HG02610 (cell line): ENCODE results near the gene FAM181A.

Experiments used
- ATAC-seq: cut with Tn5 transposase; IDR thresholded peaks from one replicate; pipeline ENCODE4 v1.9.1; 2021; ENCODE audit warnings: mild to moderate bottlenecking, moderate library complexity; ENCODE audit not compliant: unreplicated experiment

Gene FAM181A

DNA sequence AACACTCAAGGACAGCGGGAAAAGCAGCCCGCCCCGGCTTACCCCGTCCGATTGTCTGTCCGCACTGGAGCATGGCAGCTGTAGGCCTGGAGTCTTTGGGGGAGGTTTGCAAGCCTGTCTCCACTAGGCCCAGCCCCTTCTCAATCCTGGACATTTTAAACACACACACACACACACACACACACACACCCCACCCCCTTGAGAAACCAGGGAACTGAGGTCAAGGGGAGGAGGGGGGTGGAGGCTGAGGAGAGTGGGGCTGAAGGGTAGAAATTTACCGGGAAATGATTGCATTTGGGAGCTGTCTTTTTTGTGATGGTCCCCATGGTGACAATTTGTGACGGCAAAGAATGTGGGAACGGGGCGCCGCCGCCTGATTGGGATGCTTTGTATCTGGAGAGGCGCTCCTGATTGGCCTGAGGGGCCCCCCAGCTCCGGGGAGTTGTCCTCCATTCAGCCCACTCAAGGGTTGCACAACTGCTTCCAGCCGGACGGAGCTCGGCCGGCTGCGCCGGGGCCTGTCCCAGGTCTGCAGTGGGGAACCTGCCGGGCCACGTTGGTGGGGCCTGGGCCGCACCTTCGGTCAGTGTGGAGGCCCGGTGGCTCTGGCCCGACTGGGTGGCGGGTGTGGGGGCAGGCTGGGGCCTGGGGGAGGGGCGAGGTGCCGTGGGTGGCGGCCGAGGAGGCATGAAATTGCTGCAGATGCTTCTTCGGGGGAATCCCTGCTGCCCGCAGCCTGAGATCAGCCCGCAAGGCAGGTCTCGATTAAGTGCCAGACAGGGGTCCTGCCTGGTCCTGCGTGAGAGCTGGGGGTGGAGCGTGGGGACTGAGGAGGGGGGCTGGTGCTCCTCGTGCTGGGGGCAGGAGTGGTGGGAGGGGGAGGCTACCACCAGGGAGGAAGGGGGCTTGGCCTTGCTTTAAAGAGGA is at the start of gene FAM181A:
Gene FAM181A (plus strand): TSS at position 472 of the 927 bp plus-strand sequence. CDS start 942 bp downstream, outside the sequence.
- ATAC-seq, result no peak

GRCh38 chr14:93878212-93878611 is 48.9 kb upstream of the FAM181A start:
- ATAC-seq, result no peak

- ATAC-seq, result no peak
Measured at GRCh38 chr14:93878871-93879270, 48.3 kb upstream of the FAM181A start.

DNA sequence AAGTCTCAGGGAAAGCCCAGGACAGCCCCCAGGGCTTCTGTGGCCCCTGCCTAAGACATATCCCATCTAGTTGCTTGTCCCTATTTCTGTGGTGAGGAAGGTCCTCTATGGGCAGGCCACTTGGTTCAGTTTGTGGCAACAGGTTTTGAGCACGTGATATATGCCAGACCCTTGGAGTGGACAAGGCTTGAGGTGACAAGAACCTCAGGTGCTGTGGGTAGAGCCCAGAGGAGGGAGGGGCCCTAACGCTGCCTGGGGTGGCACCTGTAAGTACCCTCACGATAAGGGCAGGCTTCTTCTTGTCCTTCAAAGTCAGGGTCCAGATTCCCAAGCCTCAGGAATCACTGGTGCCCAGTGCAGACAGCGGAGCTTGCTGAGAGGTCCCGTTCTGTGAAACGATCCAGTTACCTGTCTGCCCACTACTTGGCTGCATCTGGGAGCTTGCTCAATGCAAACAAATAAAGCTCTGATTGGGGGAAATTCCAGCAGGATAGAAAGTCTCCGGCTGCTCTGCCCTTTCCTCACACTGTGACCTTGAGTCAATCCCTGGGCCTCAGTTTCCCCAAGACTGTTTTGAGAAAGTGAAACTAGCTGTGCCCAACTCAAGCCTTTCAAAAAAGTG is 47.7 kb upstream of the FAM181A start:
- no peak for ATAC-seq

- no peak for ATAC-seq
Measured at GRCh38 chr14:93880021-93880820, 46.9 kb upstream of the FAM181A start.

- ATAC-seq, result no peak
Measured at GRCh38 chr14:93884950-93885349, 42.2 kb upstream of the FAM181A start.

- ATAC-seq, result no peak
Measured at GRCh38 chr14:93888995-93889394, 38.1 kb upstream of the FAM181A start.

DNA sequence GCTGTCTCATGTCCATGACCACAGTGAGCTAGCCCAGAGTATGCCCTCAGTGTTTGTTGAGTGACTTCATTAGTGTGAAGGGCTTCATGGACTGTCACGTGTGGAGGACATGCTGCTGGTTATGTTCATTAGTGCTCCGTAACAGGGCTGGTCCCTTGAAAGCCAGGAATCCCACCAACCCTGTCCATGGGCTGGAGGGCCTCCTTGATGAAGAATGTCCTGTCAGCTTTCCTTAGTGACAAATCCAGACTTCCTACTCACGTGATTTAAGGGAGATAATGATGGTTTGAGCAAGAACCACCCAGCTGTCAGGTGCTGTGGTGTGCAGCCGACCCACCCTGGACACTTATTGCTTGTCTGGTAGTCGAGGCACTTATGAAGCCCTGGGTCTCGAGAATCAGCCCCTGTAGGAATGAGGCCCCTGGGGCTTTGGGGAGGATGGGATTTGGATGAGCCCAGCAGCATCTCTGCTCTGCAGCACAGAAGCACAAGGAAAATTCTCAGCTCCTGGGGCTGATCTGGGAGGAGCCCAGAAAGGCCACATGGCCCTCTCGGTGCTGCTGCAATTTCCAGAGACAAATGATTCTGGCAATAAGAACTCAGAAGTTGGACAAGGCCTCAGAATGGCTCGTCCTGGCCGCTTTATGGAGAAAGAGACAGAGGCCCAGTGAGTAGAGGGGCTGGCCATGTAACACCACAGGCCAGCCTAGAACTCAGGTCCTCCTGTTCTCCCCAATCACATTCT is 37.2 kb upstream of the FAM181A start:
- ATAC-seq, result no peak

DNA sequence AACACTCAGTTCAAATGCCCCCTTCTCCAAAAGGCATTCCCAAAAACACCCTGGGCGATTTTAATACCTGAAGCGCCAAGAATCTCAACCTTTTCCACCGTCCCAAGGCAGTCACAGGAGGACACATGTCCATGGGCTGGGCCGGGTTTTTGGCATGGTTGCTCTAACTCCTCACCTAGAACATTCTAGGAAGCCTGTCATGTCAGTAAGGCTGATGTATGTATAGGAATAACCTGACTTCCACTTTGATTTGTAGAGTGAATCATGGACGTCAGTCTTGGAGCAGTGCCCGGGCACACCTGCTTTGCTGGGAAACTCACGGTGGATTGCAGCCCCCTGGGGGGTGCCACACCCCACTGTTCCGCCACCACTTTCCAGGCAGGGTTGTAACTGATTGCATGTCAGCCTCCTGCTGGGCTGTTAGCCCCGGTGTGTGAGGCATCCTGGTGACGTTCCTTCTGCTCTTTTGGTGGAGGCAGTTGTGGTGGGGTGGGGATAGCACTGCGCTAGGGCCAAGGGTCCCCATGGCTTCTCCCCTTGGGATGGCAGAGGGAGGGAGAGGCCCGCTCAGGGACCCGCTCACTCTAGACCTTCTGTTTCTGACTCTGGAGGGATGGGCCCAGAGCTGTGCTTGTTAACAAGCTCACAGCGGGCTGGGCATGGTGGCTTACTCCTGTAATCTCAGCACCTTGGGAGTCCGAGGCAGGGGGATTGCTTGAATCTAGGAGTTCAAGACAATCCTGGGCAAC is 35.2 kb upstream of the FAM181A start:
- no peak for ATAC-seq

- ATAC-seq, result no peak
Measured at GRCh38 chr14:93892505-93892839, 34.7 kb upstream of the FAM181A start.

GRCh38 chr14:93892923-93893558 is 34.1 kb upstream of the FAM181A start:
- no peak for ATAC-seq

DNA sequence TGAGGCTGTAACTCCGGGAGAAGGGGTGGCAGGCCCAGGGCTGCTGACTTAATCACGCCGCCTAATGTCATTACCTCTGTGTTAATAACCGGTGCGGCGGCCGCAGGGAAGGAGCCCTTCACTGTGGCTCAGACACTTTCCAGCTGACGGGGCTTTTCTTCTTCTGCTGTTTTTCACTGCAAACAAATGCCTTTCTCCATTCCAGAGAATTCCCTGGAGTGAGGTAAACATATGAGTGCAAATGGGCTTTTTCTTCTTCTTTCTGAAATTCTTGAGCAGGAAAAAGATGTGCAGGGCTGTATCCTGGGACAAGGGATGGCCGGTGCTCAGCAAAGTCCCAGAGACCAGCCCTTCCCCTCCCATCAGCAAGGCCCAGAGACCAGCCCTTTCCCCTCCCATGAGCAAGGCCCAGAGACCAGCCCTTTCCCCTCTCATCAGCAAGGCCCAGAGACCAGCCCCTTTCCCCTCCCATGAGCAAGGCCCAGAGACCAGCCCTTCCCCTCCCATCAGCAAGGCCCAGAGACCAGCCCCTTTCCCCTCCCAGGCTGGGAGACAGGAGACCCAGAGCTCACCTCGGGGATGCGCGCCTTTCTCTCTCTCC is 33.4 kb upstream of the FAM181A start:
- ATAC-seq, result no peak

DNA sequence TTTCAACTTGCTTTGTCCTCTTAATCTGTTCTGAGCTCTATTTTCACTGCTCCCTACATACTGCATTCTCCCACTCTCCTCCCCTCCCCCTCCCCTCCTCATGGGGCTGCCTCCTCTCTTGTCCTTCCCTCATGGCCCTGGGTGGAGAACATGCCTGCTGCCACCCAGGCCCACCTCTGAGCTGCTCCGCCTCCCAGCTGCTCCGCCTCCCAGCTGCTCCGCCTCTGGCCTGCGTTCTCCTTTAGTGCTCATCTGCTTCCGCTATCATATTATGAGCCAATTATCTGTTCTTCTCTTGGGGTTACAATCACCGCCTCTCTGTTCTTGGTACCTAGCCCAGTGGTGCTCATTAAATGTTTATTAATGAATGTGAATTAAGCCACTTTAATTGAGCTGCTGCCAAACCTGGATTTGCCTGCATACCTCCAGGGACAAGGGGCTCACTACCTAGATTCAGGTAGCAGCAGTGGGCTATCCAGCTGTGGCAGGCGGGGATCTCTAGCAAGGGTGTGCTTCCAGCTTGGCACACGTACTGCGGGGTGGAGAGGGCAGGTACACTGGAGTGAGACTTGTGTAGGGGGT is 32.0 kb upstream of the FAM181A start:
- ATAC-seq, result no peak

GRCh38 chr14:93897476-93897845 is 29.7 kb upstream of the FAM181A start:
- no peak for ATAC-seq

GRCh38 chr14:93898081-93898611 is 29.0 kb upstream of the FAM181A start:
- no peak for ATAC-seq

GRCh38 chr14:93898731-93899130 is 28.4 kb upstream of the FAM181A start:
- ATAC-seq, result no peak

GRCh38 chr14:93901813-93902212 is 25.3 kb upstream of the FAM181A start:
- no peak for ATAC-seq

DNA sequence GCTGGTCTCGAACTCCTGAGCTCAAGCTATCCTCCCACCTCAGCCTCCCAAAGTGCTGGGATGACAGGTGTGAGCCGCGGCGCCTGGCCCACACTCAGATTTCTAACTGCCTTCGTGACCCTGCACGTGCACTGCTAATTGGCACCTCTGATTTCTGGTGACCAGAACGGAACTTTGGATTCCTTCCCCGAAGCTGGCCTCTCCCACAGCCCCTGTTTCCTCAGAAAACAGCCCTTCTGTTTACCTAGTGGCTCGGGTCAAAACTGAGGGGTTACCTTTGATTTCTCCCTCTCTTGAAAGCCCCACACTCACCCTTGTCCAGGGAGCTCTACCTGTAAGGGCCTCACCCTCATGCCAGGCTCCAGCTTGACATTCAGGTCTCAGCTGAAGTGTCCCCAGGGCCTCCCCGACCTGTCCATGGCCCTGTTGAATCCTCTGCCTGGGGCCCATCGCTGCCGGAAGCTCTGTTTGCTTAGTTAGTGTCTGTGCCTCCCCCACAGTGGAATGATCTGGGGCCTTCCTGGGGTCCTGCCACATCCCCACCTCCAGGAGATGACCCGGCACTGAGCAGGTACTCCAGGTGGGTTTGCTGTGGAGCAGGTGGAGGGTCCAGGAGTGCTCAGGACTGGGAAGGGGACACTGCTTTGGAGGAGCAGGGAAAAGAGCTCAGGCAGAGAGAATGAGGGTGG is 24.4 kb upstream of the FAM181A start:
- ATAC-seq, result no peak
